Femur (tissue), 1 donor: Measurements from ENCODE around the gene GEMIN4.
"Not testable (repeated sequence)": the region's sequence is repeated elsewhere in the genome, so short reads cannot be mapped to it uniquely, and the experiment has no call there.

ENCODE experiments used
- DNase-seq: peaks from one replicate; pipeline ENCODE4 v3.0.0-alpha.2; 2017

Gene GEMIN4

GRCh38 chr17:778096-778495 is 26.0 kb upstream of the GEMIN4 start:
- DNase-seq, result no peak

GRCh38 chr17:774313-774584 is 22.2 kb upstream of the GEMIN4 start:
- DNase-seq, result no peak

- DNase-seq, result no peak
Observed at GRCh38 chr17:773467-774312, 21.6 kb upstream of the GEMIN4 start.

- no peak for DNase-seq
Observed at GRCh38 chr17:773016-773415, 21.0 kb upstream of the GEMIN4 start.

- DNase-seq, result no peak
Observed at GRCh38 chr17:767076-767475, 15.0 kb upstream of the GEMIN4 start.

- DNase-seq, result no peak
Observed at GRCh38 chr17:760371-760770, 8.3 kb upstream of the GEMIN4 start.

- DNase-seq, result no peak
Observed at GRCh38 chr17:759964-760363, 7.9 kb upstream of the GEMIN4 start.

- not testable (repeated sequence) for DNase-seq
Observed at GRCh38 chr17:756010-756567, 4.0 kb upstream of the GEMIN4 start.

- DNase-seq, result not testable (repeated sequence)
Observed at GRCh38 chr17:755319-755961, 3.4 kb upstream of the GEMIN4 start.

GRCh38 chr17:753418-753817 is 1.4 kb upstream of the GEMIN4 start:
- no peak for DNase-seq

GRCh38 chr17:752620-753219 is 656 bp upstream of the GEMIN4 start:
- DNase-seq, result peak; percentile 87

- peak; percentile 55 for DNase-seq
Observed at GRCh38 chr17:751269-752001, 629 bp downstream of the GEMIN4 start.

- DNase-seq, result no peak
Observed at GRCh38 chr17:750431-751037, 1.5 kb downstream of the GEMIN4 start.

- not testable (repeated sequence) for DNase-seq
Observed at GRCh38 chr17:749359-749758, 2.7 kb downstream of the GEMIN4 start.

GRCh38 chr17:748604-749003 is 3.5 kb downstream of the GEMIN4 start:
- DNase-seq, result not testable (repeated sequence)

- DNase-seq, result no peak
Observed at GRCh38 chr17:746783-747629, 5.1 kb downstream of the GEMIN4 start.

GRCh38 chr17:746181-746580 is 5.9 kb downstream of the GEMIN4 start:
- no peak for DNase-seq

- no peak for DNase-seq
Observed at GRCh38 chr17:745406-745805, 6.7 kb downstream of the GEMIN4 start.

GRCh38 chr17:744937-745336 is 7.1 kb downstream of the GEMIN4 start:
- DNase-seq, result no peak

GRCh38 chr17:743139-743538 is 8.9 kb downstream of the GEMIN4 start:
- DNase-seq, result no peak

GRCh38 chr17:742147-742793 is 9.8 kb downstream of the GEMIN4 start:
- no peak for DNase-seq
